Urothelium cell line (cell line): ENCODE results near the gene HTRA1.

Experiments used
- DNase-seq: peaks from one replicate; pipeline ENCODE4 v3.0.0; 2011; ENCODE audit warnings: low spot score, mixed read lengths
- FAIRE-seq: peaks from 2 replicates; lab custom pipeline; 2011; peaks lifted over from hg19 to GRCh38; lab: Jason Lieb, UNC

The HTRA1 gene

DNA sequence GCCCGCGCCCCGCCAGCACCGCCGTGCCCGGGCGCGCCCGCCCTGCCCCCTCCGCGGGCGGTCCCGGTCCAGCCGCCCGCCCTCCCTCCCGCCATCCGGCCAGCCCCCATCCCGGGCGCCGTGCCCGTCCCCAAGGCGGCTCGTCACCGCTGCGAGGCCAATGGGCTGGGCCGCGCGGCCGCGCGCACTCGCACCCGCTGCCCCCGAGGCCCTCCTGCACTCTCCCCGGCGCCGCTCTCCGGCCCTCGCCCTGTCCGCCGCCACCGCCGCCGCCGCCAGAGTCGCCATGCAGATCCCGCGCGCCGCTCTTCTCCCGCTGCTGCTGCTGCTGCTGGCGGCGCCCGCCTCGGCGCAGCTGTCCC is at the start of gene HTRA1:
TSS of gene HTRA1 (plus strand) at position 187 of the 362 bp plus-strand sequence. CDS start at position 287, 100 bp downstream.
- no peak for FAIRE-seq
- peak; percentile 88 for DNase-seq

DNA sequence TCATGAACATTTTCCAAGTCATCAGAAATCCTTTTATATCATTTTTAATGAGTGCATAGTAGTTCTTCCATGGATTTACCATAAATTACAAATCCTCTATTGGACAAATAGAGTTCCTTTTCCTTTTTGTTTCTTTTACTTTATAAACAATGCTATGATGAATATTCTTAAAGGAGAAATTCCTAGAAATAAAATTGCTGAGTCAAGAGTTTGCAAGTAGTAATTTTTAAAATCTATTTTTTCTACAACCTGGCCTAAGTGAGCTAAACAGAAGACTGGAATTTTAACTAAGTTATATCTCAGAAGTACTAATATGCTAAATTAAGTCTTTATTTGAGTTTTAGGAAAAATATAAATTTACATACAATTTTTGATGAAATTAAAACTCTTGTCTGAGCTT is 48.0 kb upstream of the HTRA1 start:
- FAIRE-seq, result no peak
- DNase-seq, result no peak

DNA sequence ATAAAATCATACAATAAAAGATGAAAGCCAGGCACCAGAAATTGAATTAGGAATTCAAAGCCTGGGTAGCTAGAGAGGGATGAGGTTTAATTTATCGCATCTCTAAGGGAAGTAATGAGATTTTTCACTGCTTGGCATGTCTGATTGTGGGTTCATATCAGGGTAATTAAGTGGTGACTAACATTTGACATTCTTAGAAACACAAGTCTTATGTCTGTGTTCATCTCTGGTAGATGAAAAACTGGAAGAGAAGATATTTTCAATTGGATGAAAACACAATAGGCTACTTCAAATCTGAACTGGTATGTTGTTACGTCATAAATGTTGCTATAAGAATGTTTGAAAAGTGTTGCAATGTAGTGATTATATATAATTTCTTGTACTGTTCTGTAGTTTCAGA is 43.7 kb upstream of the HTRA1 start:
- FAIRE-seq (no peak), DNase-seq (no peak)

DNA sequence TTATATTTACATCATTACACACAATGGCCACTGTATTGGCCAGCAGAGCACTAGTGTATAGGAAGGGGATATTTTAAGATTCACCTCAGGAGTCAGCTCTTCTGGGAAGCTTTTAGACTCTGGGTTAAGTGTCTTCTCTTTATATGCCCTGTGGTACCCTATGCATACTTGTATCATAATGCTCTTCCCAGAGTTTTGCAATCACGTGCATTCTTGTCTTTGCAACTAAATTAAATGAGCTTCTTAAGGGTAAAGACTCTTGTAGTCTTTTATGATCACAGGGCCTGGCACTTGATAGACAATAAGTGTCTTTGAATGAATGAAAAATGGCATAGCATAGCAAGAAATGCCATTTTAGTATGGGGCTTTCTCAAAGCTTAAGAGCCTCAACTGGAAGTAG is 42.3 kb upstream of the HTRA1 start:
- FAIRE-seq, result no peak
- no peak for DNase-seq

DNA sequence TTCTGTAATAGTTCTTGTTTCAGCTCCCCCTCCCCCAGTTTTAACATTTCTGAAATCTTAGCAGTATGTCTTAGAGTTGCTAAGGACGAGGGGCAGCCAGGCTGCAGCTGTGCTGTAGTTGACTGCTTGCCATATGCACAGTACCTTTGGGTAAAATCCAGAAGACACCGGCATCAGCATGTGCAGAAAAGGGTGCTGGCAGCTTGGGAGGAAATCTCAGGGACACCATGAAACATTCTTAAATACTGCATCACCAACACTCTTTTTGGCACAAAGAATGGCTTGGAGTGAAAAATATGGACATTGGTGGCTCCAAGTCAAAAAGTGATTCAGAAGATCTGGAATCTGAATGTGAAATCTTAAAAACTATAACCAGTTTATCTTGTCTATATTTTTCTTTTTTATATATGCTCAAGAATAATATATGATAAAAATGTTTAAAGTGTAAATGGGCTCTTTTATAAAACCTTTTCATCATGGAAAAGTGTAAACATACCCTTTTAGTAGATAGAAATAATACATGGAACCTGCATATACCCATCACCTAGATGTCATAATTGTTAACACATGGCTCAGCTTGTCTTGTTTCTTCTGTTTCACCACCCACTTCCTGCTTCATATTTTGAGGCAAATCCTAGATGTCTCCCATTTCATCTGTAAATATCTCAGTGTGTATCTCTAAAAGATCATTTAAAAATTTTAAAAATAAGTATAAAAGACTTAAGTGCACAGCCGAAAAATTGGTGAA is 41.3 kb upstream of the HTRA1 start:
- FAIRE-seq (no peak), DNase-seq (no peak)

DNA sequence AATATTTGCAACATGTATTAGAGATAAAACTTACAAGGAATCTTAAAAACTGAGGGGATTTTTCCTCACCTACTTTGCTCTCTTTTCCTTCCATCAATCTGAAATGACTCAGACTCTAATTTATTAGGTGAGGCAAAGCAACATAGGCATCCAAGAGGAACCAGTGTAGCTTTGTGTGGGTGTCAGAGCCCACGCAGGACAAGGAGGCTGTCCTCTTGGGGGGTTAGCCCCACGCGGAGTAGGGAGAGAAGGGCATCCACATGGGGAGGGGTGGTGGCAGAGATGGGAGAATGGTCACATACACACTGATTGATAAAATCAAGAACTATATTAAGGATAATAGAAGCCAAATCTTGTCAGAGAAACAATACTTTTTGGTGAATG is 40.7 kb upstream of the HTRA1 start:
- FAIRE-seq, result peak; percentile 37
- DNase-seq, result no peak

DNA sequence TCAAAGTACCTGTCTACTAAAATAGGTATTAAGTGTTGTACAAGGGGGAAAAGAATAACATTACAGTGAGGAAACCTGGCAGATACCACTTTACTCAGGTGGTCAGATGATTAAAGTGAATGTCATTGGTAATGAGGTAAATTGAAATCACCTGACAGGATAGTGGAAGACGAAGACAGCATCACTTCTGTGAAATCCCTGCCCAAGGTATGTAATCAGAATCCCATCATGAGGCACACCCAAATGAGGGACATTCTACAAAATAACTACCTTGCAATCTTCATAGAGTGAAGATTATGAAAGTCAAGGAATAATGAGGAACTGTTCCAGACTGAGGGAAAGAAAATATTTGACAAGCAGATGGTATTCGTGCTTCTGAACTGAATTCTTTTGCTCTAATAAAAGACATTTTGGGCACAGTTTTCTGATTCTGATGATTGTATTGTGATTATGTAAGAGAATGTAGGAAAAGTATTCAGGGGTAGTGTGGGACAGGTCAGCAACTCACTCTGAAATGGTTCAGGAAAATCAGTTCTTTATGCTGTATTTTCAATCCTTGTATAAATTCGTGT is 40.2 kb upstream of the HTRA1 start:
- FAIRE-seq, result no peak

DNA sequence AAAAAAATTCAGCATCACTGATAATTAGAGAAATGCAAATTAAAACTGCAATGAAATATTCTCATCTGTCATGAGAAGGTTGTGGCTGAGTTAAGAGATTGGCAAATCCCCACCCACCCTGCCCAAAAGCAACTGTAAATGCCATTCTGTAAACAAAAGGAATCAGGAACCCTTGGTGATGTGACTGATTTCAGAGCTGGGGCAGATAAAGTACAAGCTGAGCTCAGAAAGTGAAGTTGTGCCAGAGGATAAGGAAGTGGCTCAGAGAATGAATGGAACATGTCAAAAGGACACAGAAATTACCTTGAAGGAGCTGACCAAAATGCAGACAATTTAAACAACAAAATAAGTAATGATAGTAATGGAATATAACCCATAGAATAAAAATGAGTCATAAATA is 39.6 kb upstream of the HTRA1 start:
- no peak for FAIRE-seq
- DNase-seq, result no peak

More for the DNA sequence above, 40.2 kb upstream of the HTRA1 start:
- no peak for DNase-seq

DNA sequence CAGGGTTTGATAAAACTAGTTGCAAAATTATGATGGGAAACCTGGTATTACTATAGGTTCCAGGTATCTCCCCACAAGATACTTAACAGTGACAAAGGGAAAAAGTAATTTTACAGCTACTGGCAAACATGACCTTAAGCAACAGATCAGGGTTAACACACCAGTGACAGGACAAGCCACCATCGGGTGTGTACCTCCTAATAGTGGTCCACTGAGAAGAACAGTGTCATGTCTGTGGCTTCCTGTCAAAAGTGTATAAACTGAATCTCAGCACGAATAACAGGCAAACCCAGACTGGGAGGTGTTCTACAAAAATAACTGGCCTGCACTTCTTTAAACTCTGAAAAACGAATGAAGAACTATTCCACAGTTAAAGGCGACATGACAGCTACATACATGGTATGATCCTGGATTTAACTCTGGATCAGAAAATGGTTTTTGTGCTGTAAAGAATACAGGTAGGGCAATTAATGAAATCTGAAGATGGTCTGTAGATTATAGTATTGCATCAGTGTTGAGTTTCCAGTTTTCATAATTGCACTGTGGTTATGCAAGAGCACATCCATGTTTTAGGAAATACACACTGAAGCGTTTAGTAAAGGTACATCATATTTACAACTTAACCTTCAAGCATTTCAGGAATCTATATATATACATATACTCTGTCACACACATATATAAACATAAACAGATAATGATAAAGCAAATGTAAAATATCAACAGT is 38.9 kb upstream of the HTRA1 start:
- no peak for FAIRE-seq
- DNase-seq, result no peak

DNA sequence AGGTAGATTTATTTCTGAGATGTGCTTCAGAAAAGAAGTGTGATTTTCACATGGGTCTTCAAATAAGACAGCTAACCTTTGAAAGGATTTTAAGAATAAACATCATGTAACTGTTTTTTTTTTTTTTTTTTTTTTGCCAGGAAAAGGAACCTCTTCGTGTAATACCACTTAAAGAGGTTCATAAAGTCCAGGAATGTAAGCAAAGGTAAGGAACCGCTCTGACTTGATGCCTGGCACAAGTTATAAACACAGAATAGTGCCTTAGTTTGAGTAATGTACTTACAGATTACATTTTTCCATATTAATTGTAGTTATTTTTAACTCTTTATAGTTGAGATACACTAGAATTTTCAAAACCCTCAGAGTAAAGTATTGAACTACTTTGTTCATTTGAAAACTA is 37.3 kb upstream of the HTRA1 start:
- FAIRE-seq (no peak), DNase-seq (no peak)

DNA sequence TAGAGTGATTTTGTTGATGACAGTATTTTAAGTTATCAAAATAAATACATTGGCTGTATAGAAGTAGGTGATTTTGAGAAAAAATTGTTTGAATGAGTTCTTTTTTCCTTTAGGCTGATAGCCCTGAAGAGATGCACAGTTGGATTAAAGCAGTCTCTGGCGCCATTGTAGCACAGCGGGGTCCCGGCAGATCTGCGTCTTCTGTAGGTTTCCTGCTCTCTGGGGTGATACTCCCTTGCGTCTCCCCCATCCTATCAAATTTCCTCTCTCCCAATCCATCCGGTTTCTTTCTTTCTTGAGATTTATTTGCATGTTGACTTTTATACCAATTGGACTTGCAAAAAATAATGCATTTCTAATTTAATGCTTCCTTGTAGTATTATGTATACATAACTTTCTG is 34.5 kb upstream of the HTRA1 start:
- DNase-seq, result no peak
- FAIRE-seq, result no peak

DNA sequence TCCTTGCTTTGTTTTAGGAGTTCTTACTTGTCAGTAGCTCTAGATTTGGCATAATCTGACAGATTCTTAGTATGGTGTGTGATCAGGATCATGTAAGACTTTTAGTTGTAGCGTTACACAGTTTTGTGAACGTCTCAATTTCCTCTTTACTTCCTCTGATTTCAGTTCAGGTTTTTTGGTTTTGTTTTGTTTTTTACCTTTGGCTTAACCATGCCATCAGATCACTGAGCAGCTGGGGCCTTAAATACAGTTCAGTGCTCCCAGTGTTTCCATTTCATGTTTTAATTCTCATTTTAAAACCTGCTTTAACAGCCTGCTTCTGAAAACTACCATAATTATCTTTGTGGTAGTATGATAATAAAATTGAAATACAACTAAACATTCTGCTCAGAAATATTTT is 34.1 kb upstream of the HTRA1 start:
- DNase-seq, result no peak
- no peak for FAIRE-seq

DNA sequence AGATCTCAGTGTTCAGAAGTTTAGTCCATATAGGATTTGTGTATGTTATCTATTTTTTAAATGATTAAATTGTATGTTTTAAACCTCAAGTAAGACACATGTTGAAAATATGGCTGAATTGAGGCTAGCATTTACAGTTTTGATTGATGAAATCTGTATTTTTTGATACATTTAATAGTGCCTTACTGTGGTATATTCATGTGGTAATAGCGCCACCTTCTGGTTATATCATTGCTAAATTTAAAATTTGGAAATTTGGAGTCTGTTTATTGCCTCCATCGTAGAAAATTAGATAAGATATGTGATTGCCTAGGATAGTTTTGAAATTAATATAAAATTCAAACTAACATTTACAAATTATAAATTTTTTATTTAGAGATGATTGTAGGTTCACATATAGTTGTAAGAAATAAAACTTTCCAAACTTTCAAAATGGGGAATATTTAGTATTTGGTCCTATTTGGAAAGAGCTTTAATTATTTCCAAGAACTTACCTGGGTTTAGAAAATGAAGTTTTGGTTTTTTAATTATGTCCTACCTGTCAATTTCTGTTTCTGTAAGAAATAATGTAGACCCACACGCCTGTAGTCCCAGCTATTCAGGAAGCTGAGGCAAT is 26.0 kb upstream of the HTRA1 start:
- DNase-seq (no peak), FAIRE-seq (no peak)

DNA sequence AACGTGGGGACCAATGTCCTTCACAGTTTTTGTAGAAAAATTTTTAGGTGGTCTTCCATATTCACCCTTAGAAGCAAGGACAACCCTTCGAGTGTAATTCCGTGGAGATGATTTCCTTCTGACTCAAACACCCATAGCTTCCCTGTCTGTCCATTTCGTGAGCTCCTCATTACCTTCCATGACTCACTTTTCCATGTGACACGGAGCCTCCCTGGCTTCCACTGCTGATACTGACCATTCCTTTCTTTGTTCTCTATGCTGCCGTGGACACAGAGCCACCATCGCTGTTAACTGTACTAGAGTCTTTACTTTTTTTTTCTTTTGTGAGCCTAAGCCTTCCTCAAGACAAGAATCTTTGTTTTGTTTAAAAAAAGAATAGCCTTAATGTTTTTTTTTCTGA is 19.4 kb upstream of the HTRA1 start:
- FAIRE-seq, result no peak

DNA sequence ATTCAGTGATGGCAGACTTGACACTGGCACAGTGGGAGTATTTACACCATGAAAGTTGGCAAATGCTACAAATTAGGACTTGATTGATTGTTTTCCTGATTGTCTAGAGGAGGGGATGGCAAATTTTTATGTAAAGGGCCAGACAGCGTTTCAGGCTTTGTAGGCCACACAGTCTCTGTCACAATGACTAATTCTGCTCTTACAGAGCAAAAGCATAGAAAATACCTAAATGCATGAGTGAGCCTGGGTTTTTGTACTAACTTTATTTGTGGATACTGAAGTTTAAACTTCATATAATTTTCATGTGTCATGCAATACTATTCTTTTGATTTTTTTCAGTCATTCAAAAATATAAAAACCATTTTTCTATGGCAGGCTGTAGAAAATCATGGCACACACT is 15.9 kb upstream of the HTRA1 start:
- DNase-seq (no peak), FAIRE-seq (no peak)

More for the DNA sequence above, 19.4 kb upstream of the HTRA1 start:
- DNase-seq, result peak; percentile 60

DNA sequence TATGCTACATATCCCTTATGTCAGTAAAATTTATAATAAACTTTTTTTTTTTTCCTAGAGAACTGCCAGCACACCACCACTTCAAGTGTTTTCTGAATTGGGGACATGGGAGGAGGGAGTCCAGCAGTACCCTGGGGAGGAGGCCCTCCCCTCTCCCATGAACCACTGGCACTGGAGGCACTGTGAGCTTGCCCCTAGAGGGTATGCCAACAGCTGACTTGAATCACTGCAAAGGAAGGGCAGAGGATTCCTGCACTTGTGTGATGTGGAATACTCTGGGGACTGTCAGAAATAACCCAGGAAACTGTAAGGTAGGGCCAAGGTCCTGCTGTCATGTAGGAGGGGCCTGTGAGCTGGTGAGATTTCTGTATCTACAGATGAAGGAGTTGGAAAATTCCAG is 15.4 kb upstream of the HTRA1 start:
- DNase-seq, result no peak
- no peak for FAIRE-seq

DNA sequence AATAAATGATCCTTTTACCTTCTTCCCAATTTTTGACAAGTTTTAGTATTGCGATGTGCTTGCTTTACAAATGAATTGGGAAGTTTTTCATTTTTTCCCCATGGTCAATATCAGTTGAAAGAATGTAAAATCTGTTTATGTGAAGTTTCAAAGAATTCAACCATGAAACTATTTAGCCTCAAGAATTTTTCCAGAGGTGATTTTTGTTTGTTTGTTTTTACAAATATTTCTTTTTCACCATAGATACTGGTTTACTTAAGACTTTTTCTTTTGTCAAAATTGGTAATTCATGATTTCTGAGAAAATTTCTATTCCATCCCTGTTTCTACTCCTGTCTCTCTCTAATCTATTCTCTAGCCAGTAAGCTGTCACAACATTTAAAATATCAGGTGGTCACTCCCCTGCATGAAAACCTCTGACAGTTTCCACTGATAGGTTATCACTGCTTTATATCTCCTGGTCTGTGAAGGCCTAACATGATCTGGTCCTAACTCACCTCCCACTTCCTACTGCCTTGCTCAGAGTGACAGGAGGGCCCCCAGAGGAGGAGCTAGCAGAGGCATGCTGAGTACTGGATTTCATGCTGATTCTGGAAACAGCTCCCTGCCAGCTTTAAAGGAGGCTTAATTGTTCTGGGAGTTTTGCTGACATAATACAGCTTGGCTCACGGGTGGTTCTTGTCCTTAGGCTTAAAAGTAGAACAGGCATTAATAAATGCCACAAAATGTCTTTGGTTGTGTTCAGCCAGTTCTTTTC is 14.5 kb upstream of the HTRA1 start:
- FAIRE-seq, result no peak
- DNase-seq, result no peak

DNA sequence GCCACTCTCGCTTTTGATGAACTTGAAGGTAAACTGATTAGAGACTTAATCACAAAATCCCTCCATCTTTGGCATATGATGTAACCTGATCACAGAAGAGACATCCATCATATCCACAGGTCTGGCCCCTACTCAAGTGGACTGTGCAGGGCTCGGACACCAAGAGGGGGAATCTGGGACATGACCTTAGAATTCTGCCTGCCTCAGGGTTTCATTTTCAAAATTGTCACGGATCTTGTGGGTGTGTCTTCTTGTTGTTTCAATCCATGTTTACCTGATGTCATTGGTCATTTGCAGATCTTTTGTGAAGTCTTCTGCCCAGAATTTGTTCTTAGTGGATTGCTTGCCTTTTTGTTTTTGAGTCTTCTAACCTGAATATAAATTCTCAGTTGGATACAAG is 12.8 kb upstream of the HTRA1 start:
- DNase-seq, result no peak
- FAIRE-seq, result no peak

DNA sequence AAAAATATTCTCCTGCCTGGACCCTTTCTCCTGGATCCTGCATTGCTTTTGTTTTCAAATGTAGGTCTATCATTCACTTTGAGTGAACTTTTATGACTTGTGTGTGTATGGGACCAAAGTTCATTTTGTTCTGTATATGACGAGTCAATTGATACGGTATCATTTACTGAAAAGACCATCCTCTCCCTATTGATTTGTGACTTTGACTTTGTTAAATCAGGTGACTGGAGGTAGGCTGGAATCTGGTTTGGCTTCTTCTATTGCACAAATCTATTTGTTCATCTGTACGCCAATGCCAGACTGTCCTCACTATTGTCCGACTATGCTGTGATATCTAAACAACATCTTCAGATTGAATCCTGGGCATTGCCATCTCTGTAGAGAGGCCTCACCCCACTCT is 12.2 kb upstream of the HTRA1 start:
- FAIRE-seq, result no peak
- no peak for DNase-seq

DNA sequence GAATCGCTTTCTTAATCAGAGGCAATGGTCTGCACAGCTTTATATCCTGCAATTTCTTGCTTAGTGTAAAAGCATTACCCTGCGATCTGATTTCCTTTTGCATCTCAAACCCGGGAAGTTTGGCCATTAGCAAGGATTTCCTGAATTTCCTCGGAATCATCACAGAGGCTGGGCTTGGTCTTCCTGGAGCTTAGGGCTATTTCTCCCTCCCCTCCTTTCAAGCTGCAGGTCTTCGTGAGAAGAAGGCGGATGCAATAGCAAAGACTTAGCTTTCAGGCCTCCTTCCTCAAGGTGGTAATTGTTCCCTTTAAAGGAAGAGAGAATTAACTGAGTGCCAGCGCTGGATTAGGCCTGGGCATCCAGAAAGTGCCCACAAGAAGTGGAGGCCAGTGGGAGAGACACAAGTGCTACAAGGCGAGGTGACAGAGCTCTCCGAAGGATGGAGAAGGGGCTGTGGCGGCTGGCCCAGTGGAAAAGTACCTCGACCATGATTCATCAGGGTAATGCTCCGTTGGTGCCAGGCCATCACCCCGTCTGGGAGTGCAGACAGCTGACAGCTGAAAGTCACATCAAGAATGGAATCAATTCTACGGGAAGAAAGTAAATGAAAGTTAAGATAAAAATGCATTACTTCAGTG is 10.9 kb upstream of the HTRA1 start:
- DNase-seq (no peak), FAIRE-seq (no peak)

DNA sequence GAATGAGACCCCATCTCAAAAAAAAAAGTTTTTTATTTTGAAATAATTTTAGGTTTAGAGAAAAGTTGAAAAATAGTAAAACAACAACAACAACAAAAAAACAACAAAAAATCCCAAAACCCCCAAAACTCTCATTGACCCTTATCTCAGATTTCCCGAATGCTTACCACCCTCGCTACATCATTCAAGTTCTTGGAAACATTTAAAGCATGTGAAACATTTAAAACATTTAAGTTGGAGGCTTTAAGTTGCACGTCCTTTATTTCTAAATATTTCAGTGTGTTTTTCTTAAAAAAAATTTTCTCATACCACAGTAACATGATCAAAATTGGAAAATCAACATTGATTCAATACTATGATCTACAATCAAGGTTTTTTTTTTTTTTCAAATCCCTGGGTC is 7.3 kb upstream of the HTRA1 start:
- no peak for DNase-seq
- no peak for FAIRE-seq
